ENCODE results near the gene SYTL5.

- TF ChIP-seq MAX (IDR thresholded peaks at IDR 0.05) (no peak), POLR2A (IDR thresholded peaks at IDR 0.05; ENCODE audit: low read length) (no peak), SREBF2 (IDR thresholded peaks at IDR 0.05) (no peak)
These were observed 144.6 kb downstream of the SYTL5 start for GRCh38 chrX:38150993-38151392.

All from A549 (cell line).